Heart left ventricle (tissue), 16 donors: ENCODE data around the gene SOX9. TPM values are rescaled to one million over a fixed set of nuclear protein-coding genes. Genes with fewer than 3 reads are reported as not detected.

Source experiments
- ATAC-seq, 4 donors: fragments of 200-7000 bp; cut with Tn5 transposase; one replicate each; pipeline ENCODE4 v1.9.1; 2020 to 2022; ENCODE audit warnings: moderate library complexity in 4 of 4, mild to moderate bottlenecking in 3 of 4, moderate number of reproducible peaks in 1 of 4
- DNase-seq, 5 donors: peaks; one replicate each; pipeline ENCODE4 v3.0.0-alpha.2; 2020
- H3K27ac ChIP-seq, 12 donors: fragments of 200-600 bp; sonication (generic) in 4 of 12; one replicate each; pipeline versions ENCODE4 v1.5.0 to v1.8.0; 2016 to 2022; ENCODE audit warnings: mild to moderate bottlenecking in 2 of 12
- H3K27me3 ChIP-seq, 9 donors: fragments of 200-600 bp; sonication (generic) in 2 of 9; one replicate each; pipeline versions ENCODE4 v1.5.1 to v1.8.0; 2016 to 2022; ENCODE audit warnings: mild to moderate bottlenecking in 3 of 9
- H3K36me3 ChIP-seq, 9 donors: fragments of 200-600 bp; sonication (generic) in 2 of 9; one replicate each; pipeline versions ENCODE4 v1.5.0 to v1.8.0; 2018 to 2022; ENCODE audit warnings: mild to moderate bottlenecking in 2 of 9
- H3K4me1 ChIP-seq, 12 donors: fragments of 200-600 bp; sonication (generic) in 4 of 12; one replicate each; pipeline versions ENCODE4 v1.5.0 to v1.8.0; 2016 to 2022; ENCODE audit warnings: mild to moderate bottlenecking in 3 of 12
- H3K4me3 ChIP-seq, 12 donors: fragments of 200-600 bp; sonication (generic) in 4 of 12; one replicate each; pipeline versions ENCODE4 v1.5.0 to v1.8.0; 2017 to 2022; ENCODE audit warnings: mild to moderate bottlenecking in 9 of 12, moderate library complexity in 4 of 12
- H3K9me3 ChIP-seq, 12 donors: fragments of 200-600 bp; sonication (generic) in 4 of 12; one replicate each; pipeline versions ENCODE4 v1.5.0 to v1.8.0; 2016 to 2022; ENCODE audit warnings: mild to moderate bottlenecking in 1 of 12
- CTCF ChIP-seq, 12 donors: fragments of 200-600 bp; sonication (generic) in 4 of 12; IDR thresholded peaks; one replicate each; pipeline versions ENCODE4 v1.5.0 to v1.8.0; 2018 to 2022; ENCODE audit warnings: antibody characterized with exemption in 12 of 12, mild to moderate bottlenecking in 5 of 12
- POLR2A ChIP-seq, 2 donors: fragments of 450-650 bp; IDR thresholded peaks; one replicate each; pipeline ENCODE4 v1.6.1; 2017; ENCODE audit warnings: antibody characterized with exemption in 2 of 2, mild to moderate bottlenecking in 2 of 2, moderate library complexity in 2 of 2
- WGBS, 4 donors: extraction: QIAGEN DNeasy Blood & Tissue Kit in 2 of 4; methylation state at CpG; one replicate each; pipeline versions ENCODE4 v1.1.5 to v1.1.7; 2013 to 2018; 5-methylcytosine and 5-hydroxymethylcytosine counted together
- intact Hi-C, 10 donors: fragments of 100-400 bp; cut with DNase I; formaldehyde crosslinking; loops; one replicate each; pipeline versions ENCODE4 v1.11.1 to v1.14.2; 2022
- polyA plus RNA-seq, 2 donors: library from polyadenylated mRNA; stranded (reverse); fragments of 200-250 nt; gene quantifications; one replicate each; pipeline ENCODE4 v1.2.3, GENCODE V29; 2013
- total RNA-seq, 9 donors: library from RNA; depleted of rRNA in 2 of 9; stranded (reverse); fragments of >200 nt in 2 of 9; fragmentation: NEBNext Ultra II Directional in 3 of 9; extraction: Animal tissue kit (Norgen Biotek cat#: 25700) in 3 of 9; gene quantifications; one replicate each; pipeline versions ENCODE4 v1.1.0 to v1.2.4, GENCODE V29; 2016 to 2023
- donor health status: ischemic (EF 13 %, LVEDD 7.1; RV severe dilation, severe dysfunction).
- donor health status: healthy with polysubstance abuse.
- donor health status: DM: no; HTN: yes; CAD: no.
- donor health status: DM: no; HTN: no; CAD: no.
- donor health status: ischemic (EF 25% LVEDD 6.9; RV normal size, moderate dysfunction).
- donor health status: ischemic (EF 25% LVEDD 5.7; RV mildly dilated, moderate dysfunction).
- donor health status: healthy.
- donor health status: DM: yes; HTN: yes; CAD: no.
- donor health status: ischemic (EF 35%, LVEDD 5.7; RV mildly dilated, moderate dysfunction).
- donor health status: nonischemic (EF 11% LVEDD 7.7; RV severe dilation, severe dysfunction).
- donor health status: DM: yes; HTN: yes; CAD: no.
- donor health status: PGD.
- donor health status: ischemic (EF 29% LVEDD 5.4; RV normal size, mild dysfunction).
- donor health status: nonischemic (EF 23%, LVEDD 6.1; RV moderate dilation, normal function).

Gene SOX9
- total and polyA plus RNA-seq, 11 donors, result 7.6 to 19.7 (median 12.8) TPM

- no peak for TF ChIP-seq CTCF (IDR thresholded peaks at IDR 0.05)
- TF ChIP-seq POLR2A (IDR thresholded peaks at IDR 0.05), result no peak
- H3K27ac ChIP-seq, result no peak overlapping the region
- WGBS, 4 donors, result 83 to 90% (median 86%) methylated on average over 10 of the region's 10 CpGs
- intact Hi-C loops, result no loop called here
- DNase-seq (no peak), ATAC-seq (no peak)
- peaks cover 0 to 6% (median 0%) of the 10 kb centered on the region in 12 donors for H3K4me1 ChIP-seq
- H3K36me3 ChIP-seq, result no peaks in the 10 kb centered on the region
- H3K4me3 ChIP-seq, result no peak overlapping the region
- H3K9me3 ChIP-seq, result no peaks in the 10 kb centered on the region
- no peaks in the 10 kb centered on the region for H3K27me3 ChIP-seq
Observed at GRCh38 chr17:72097144-72097543, 23.7 kb upstream of the SOX9 start.

- DNase-seq (no peak), ATAC-seq (no peak)
- H3K4me1 ChIP-seq, result peaks cover 0 to 8% (median 0%) of the 10 kb centered on the region in 12 donors
- no peaks in the 10 kb centered on the region for H3K27me3 ChIP-seq
- H3K27ac ChIP-seq, result no peak overlapping the region
- WGBS, 4 donors, result 88 to 97% (median 92%) methylated on average over 4 of the region's 4 CpGs
- no peak overlapping the region for H3K4me3 ChIP-seq
- intact Hi-C loops, result loop anchor here in 1 of 10 donors (10.0 kb wide), 1 partner anchor 435 kb away; no protein-coding TSS in a partner anchor
- TF ChIP-seq POLR2A (IDR thresholded peaks at IDR 0.05), result no peak
- no peak for TF ChIP-seq CTCF (IDR thresholded peaks at IDR 0.05)
- no peaks in the 10 kb centered on the region for H3K9me3 ChIP-seq
- no peaks in the 10 kb centered on the region for H3K36me3 ChIP-seq
Observed at GRCh38 chr17:72099919-72100318, 20.9 kb upstream of the SOX9 start.

- no peaks in the 10 kb centered on the region for H3K9me3 ChIP-seq
- H3K27me3 ChIP-seq, result no peaks in the 10 kb centered on the region
- intact Hi-C loops, result loop anchor here in 1 of 10 donors (10.0 kb wide), 1 partner anchor 434 kb away; no protein-coding TSS in a partner anchor
- no peaks in the 10 kb centered on the region for H3K36me3 ChIP-seq
- TF ChIP-seq POLR2A (IDR thresholded peaks at IDR 0.05) (no peak), CTCF (IDR thresholded peaks at IDR 0.05) (no peak)
- no peak for DNase-seq
- H3K27ac ChIP-seq, result no peak overlapping the region
- WGBS, 4 donors, result 71 to 76% (median 75%) methylated on average over 5 of the region's 5 CpGs
- ATAC-seq, result no peak
- no peak overlapping the region for H3K4me3 ChIP-seq
- H3K4me1 ChIP-seq, result peaks cover 0 to 8% (median 0%) of the 10 kb centered on the region in 12 donors
Observed at GRCh38 chr17:72100470-72100869, 20.4 kb upstream of the SOX9 start.

GRCh38 chr17:72101526-72101925, 19.3 kb upstream of the SOX9 start:
- DNase-seq (no peak), ATAC-seq (no peak)
- H3K4me1 ChIP-seq, result peaks cover 0 to 8% (median 0%) of the 10 kb centered on the region in 12 donors
- H3K27ac ChIP-seq, result no peak overlapping the region
- WGBS, 4 donors, result 62 to 68% (median 65%) methylated on average over 3 of the region's 3 CpGs
- H3K9me3 ChIP-seq, result no peaks in the 10 kb centered on the region
- H3K4me3 ChIP-seq, result no peak overlapping the region
- no peaks in the 10 kb centered on the region for H3K36me3 ChIP-seq
- H3K27me3 ChIP-seq, result no peaks in the 10 kb centered on the region
- intact Hi-C loops, result loop anchor here in 1 of 10 donors (10.0 kb wide), 1 partner anchor 433 kb away; no protein-coding TSS in a partner anchor
- no peak for TF ChIP-seq CTCF (IDR thresholded peaks at IDR 0.05)
- no peak for TF ChIP-seq POLR2A (IDR thresholded peaks at IDR 0.05)
